OCI-LY3 (cell line): ENCODE results near the gene RPS6KB2.

Source experiments
- H2AFZ ChIP-seq: fragments of 200-600, 300-600 bp; shearing (Covaris generic); 2 replicates; pipeline ENCODE4 v1.6.0; 2014; ENCODE audit warnings: antibody characterized with exemption, low read depth, low read length
- H3K27ac ChIP-seq: fragments of 200-600, 300-600 bp; sonication (generic); 2 replicates; pipeline ENCODE4 v1.5.1; 2014; ENCODE audit warnings: mild to moderate bottlenecking, low read length, moderate library complexity, mixed read lengths
- H3K27me3 ChIP-seq: fragments of 200-600, 300-600 bp; sonication (generic); 2 replicates; pipeline ENCODE4 v1.6.1; 2014; ENCODE audit warnings: low read depth, low read length, mixed read lengths
- H3K36me3 ChIP-seq: fragments of 200-600, 300-600 bp; sonication (generic); replicated peaks from 2 replicates; pipeline ENCODE3; 2014; ENCODE audit warnings: low read depth, low read length, mixed read lengths
- H3K4me1 ChIP-seq: fragments of 300-600, 200-600 bp; sonication (generic); 2 replicates; pipeline ENCODE4 v1.6.1; 2014; ENCODE audit warnings: low read length, mixed read lengths
- H3K4me2 ChIP-seq: fragments of 200-600, 300-600 bp; sonication (generic); 2 replicates; pipeline ENCODE4 v1.6.1; 2014; ENCODE audit warnings: low read length, mixed read lengths
- H3K4me3 ChIP-seq: fragments of 300-600, 200-600 bp; sonication (generic); 2 replicates; pipeline ENCODE4 v1.5.1; 2014; ENCODE audit warnings: antibody characterized with exemption, mild to moderate bottlenecking, low read length, moderate library complexity
- H3K79me2 ChIP-seq: fragments of 300-600, 200-600 bp; shearing (Covaris generic); 2 replicates; pipeline ENCODE4 v1.6.1; 2014; ENCODE audit warnings: mild to moderate bottlenecking, low read length, mixed read lengths
- H3K9ac ChIP-seq: fragments of 300-600, 200-600 bp; shearing (Covaris generic); 2 replicates; pipeline ENCODE4 v1.6.0; 2014; ENCODE audit warnings: mild to moderate bottlenecking, low read length, moderate library complexity
- H3K9me3 ChIP-seq: fragments of 200-600, 300-600 bp; shearing (Covaris generic); 2 replicates; pipeline ENCODE4 v1.6.1; 2014; ENCODE audit warnings: low read length, mixed read lengths; ENCODE audit not compliant: insufficient read depth
- H4K20me1 ChIP-seq: fragments of 200-600, 300-600 bp; sonication (generic); 2 replicates; pipeline ENCODE4 v1.6.1; 2016; ENCODE audit warnings: low read length, mixed read lengths; ENCODE audit not compliant: insufficient read depth
- CTCF ChIP-seq: fragments of 200-600, 300-600 bp; sonication (generic); IDR thresholded peaks from 2 replicates; pipeline ENCODE4 v1.5.1; 2014; ENCODE audit warnings: antibody characterized with exemption, low read length, low read depth
- EZH2phosphoT487 ChIP-seq: fragments of 200-600 bp; shearing (Covaris generic); IDR thresholded peaks from 2 replicates; pipeline ENCODE4 v1.6.1; 2018; ENCODE audit warnings: antibody characterized with exemption, mixed run types, low read depth

Gene RPS6KB2

GRCh38 chr11:67431346-67432249 is 3.3 kb downstream of the RPS6KB2 start:
- Histone ChIP-seq H3K4me2 (no peak overlapping the region), H3K4me1 (peaks cover 44% of the 10 kb centered on the region), H3K27ac (no peak overlapping the region), H3K36me3 (peaks cover 37% of the 10 kb centered on the region), H3K79me2 (peaks cover 42% of the 10 kb centered on the region), H3K9ac (no peak overlapping the region), H4K20me1 (no peaks in the 10 kb centered on the region), H3K4me3 (no peak overlapping the region), H2AFZ (no peak overlapping the region), H3K27me3 (no peaks in the 10 kb centered on the region), H3K9me3 (no peaks in the 10 kb centered on the region)
- TF ChIP-seq CTCF (no peak), EZH2phosphoT487 (no peak)

GRCh38 chr11:67432655-67433349 is 4.5 kb downstream of the RPS6KB2 start:
- Histone ChIP-seq H3K9me3 (no peaks in the 10 kb centered on the region), H3K4me2 (no peak overlapping the region), H3K79me2 (peaks cover 51% of the 10 kb centered on the region), H3K4me3 (no peak overlapping the region), H3K9ac (no peak overlapping the region), H3K27me3 (no peaks in the 10 kb centered on the region), H3K4me1 (peaks cover 47% of the 10 kb centered on the region), H2AFZ (no peak overlapping the region), H4K20me1 (no peaks in the 10 kb centered on the region), H3K27ac (peak overlapping the region; percentile 96; the same call in 1 of the 2 replicates), H3K36me3 (peaks cover 41% of the 10 kb centered on the region)
- TF ChIP-seq CTCF (no peak), EZH2phosphoT487 (no peak)

GRCh38 chr11:67433536-67434394 is 5.5 kb downstream of the RPS6KB2 start:
- Histone ChIP-seq H3K4me1 (peaks cover 56% of the 10 kb centered on the region), H4K20me1 (no peaks in the 10 kb centered on the region), H3K27me3 (no peaks in the 10 kb centered on the region), H3K36me3 (peaks cover 41% of the 10 kb centered on the region), H3K4me3 (peak overlapping the region; percentile 83), H3K27ac (peak overlapping the region; percentile 96), H2AFZ (no peak overlapping the region), H3K4me2 (peak overlapping the region; percentile 99), H3K9ac (peak overlapping the region; percentile 99), H3K9me3 (no peaks in the 10 kb centered on the region), H3K79me2 (peaks cover 56% of the 10 kb centered on the region)
- no peak for TF ChIP-seq CTCF
- TF ChIP-seq EZH2phosphoT487: no peak
